KG1 (cell line): ENCODE data around the gene ERICH6.

ENCODE experiments used
- DNase-seq: peaks from one replicate; lab custom pipeline; 2025; lab: John Stamatoyannopoulos, UW

ERICH6 gene

DNA sequence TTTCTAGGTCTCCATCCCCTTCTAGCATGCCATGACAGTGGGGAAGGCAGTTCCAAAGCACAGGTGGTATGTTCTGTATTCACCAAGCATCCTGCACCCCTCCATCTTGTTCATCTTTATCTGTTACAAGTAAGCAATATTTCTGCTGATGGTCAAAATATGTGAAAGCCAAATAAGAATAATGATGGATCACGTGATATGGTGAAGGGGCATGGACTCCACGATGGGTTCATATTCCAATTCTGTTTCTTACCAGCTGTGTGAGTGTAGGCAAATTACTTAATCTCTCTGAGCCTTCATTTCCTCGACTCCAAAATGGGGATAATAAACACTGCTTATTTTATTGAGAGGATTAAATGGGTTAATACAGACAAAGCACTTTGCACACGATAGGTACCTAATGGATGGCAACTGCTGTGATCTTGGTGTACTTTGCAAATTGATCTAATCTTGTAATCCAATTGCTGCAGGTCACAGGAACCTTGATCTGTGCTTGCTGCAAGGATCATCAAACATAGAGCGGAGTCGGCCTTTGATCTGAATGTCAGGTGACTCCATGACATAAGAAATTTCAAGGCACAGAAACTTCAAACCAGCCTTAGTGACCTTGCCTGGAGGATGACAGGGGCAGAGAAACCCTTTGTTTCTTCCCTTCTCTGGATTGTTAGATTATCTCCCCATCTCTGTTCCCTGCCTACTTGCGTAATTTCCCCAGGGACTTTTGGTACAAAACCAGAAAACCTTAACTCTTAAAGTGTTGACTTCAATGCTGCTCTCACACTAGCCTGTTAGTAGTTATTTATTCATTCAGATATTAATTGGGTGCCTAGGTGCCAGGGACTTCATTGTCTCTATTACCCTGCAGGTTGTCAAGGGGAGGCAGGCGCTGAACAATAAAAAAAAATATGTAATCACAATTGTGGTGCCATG, 33.4 kb upstream of the ERICH6 start:
- no peak for DNase-seq

DNA sequence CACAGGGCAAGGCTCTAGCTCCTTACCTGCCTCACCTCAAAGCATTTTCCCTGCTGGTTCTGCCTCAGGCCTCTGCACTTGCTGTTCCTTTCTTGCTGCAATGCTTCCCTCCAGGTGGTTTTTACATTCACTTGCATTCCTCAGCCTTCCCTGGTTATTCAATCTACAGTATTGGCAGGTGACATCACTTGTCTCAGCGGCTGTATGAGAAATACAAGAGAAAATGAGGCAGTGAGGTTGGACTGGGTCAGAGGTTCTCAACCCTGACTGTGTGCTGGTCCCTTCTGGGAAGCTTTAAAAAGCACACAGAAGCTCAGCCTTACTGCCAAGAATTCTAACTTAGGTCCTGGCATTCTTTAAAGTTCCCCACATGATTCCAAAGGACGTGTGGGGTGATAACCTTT, 32.6 kb upstream of the ERICH6 start:
- no peak for DNase-seq

DNA sequence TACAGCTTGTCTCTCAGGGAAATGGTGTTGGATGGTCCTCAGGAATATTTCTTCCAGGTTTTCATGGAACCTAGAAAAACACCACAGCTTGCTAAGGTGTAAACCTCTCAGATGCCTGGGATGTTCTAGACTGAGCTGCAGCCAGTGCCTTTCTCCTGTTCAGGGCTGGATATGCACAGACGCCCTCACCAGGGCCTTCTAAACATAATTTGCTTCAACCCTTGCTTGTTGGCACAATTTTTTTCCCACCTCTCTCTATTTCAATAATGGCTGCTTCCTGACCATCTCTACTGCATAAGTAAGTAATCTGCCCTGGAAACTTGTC, 31.0 kb upstream of the ERICH6 start:
- no peak for DNase-seq

DNA sequence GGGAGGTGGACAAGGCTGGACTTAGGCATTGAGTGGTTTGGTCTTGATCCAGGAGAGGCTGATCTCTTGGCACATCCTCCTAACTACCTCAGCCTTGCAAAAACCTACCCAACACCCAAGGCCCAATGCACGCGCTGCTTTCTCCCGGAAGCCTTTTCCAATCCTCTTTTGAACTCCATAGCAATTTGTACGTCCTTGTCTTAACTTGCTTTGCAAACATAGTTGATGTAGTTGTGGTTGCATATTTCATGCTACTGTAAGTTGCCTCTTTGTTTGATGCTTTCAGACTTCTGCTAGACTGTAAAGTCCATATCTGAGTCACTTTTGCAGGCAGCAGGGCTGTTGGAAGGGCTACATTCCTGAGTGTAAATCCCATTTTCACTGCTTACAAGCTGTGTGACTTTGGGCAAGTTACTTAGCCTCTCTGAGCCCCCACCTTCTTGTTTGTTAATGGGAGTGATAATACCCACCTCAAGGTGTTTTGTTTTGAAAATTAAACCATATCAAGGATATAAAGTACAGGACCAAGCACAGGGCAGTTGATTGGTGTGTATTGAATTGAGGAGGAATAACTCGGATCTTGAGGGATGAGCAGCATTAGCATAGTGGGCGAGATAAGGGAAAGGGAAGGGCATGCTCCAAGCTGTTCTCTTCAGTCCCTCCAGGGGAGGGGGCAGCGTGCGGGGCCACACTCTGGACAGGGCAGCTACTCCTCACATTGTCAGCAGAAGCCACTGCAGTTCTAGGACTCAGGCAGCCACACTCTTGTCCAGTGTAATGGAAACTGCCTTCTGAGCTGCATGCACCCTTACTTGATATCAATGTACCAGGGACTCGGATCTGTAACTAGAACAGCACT, 30.4 kb upstream of the ERICH6 start:
- no peak for DNase-seq

DNA sequence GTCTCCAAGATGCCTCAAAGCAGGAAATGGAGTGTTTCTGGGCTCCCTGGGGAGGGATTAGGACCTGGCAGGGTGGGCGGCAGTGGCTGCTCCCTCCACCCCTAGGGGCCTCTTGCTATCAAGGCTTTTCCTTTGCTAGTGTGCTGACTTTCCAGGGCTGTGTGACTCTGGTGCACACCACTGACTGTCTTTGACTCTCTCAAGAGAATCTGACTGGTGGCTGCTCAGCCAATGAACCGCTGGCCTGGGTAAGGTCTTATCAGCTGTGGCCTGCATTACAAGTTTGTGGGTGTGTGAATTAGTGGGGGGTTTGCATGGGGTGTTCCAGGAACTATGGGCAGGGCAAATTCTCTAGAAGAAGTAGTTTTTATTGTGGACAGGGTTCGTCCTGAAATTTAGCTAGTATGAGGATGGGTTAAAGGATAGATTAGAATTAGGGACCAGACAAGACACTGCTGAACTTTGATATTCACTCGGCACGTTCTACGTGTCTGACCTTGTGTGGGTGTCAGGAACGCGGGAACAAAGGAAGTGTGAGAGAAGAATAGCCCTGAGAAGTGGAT, 29.7 kb upstream of the ERICH6 start:
- no peak for DNase-seq

DNA sequence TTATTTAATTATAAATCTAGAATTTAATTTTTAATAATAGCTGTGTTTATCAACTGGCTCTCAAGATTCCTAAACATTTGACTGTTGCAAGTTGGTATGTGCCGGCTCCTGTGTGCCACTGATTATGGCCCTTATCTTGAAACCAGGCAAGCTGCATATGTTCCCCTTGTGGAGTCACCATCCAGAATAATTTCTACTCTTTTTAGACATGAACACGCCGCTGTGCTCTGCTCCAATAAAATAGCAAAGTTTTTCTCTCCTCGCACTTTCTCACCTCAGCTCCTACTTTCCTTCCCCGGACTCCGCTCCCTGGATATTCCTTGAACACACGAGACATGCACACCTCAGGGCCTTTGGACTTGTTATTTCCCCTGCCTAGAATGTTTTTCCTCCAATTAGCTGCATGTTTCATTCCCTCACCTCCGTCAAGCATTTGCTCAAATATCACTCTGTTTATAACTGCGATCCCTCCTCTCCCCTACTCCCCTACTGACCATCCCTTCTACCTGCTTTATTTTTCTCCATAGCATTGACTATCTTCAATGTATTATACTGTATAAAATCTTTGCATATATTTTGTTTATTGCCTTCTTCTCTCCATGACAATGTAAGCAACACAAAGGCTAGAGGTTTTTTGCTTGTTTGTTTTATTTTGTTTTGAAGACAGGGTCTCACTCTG, 26.1 kb upstream of the ERICH6 start:
- DNase-seq = no peak

DNA sequence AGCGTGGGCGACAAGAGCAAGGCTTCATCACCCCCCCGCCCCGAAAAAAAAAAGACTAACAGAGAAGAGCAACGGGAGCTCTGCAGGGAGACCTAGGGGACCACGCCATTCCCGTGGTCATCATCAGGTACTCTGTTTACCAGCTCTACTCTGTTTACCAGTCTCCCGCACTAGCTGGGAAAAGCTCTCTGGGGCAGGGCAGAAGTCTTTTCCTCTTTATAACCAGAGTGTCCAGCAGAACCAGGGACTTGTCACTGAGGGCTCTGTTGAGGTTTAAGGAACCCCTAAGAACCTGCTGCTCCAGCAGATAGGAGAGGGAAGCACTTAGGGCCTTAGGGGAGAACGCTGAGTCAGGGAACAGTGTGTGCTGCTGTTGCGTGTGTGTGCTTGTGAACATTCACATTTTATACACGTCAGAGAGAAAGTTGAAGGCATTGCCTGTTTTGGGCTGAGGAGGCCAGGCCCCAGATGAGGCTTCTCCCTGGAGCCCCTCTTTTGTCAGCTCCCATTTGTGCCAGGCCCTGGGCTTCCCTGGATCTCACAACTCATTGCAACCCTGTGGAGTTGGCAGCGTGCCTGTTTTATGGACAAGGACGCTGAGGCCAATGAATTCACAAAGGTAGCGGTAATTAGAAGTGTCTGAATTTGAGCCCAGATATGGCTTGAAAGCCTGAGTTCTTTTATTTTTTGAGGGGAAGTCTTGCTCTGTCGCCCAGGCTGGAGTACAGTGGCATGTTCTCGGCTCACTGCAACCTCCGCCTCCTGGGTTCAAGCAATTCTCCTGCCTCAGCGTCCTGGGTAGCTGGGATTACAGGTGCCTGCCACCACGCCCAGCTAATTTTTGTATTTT, 24.2 kb upstream of the ERICH6 start:
- no peak for DNase-seq

DNA sequence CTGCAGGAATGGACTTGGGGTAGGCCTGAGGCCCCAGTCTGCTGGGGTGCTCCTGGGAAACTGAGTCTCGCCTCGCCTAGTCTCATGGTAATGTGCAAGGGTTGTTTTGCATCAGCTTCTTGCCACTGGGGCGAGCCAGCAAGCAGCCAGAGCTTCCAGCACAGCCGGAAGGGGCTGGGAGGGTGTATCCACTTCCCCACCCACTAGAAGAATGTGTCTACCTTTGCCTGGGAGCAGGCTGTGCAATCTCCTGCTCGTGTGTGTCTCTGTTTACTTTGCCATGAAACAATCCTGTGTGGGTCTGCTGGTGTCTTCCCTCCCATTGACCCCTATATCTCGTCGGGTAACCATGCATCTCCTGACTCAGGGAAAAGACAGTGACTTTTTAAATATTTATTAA, 21.8 kb upstream of the ERICH6 start:
- no peak for DNase-seq

DNA sequence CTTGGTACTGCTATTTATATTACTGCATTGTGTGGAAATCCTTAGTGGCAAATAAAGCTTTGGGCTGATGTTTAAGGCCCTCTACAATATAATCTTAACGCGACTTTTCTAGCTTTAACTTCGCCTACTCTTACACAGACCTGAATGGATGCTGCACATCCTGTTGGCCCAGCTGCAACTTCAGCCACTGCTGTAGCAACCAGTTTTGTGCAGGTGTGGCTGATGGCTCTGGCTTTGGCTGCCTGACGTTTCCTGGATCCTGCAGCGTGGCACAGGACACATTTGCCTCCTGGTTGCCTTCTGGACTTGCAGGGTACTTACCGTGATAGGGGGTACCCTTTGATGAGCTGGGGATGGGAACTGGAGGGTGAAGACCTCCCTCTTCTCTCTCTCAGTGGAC, 20.2 kb upstream of the ERICH6 start:
- no peak for DNase-seq

DNA sequence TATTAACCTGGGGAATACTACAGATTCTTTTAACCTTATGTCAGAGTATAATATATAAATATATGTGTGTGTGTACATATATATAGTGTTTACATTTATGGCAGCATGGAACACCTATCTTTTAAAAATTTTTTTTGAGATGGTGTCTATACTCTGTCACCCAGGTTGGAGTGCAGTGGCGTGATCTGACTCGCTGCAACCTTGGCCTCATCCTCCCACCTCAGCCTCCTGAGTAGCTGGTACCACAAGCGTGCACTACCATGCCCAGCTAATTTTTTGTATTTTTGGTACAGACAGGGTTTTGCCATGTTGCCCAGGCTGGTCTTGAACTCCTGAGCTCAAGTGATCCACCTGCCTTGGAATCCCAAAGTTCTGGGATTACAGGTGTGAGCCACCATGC, 18.5 kb upstream of the ERICH6 start:
- no peak for DNase-seq

DNA sequence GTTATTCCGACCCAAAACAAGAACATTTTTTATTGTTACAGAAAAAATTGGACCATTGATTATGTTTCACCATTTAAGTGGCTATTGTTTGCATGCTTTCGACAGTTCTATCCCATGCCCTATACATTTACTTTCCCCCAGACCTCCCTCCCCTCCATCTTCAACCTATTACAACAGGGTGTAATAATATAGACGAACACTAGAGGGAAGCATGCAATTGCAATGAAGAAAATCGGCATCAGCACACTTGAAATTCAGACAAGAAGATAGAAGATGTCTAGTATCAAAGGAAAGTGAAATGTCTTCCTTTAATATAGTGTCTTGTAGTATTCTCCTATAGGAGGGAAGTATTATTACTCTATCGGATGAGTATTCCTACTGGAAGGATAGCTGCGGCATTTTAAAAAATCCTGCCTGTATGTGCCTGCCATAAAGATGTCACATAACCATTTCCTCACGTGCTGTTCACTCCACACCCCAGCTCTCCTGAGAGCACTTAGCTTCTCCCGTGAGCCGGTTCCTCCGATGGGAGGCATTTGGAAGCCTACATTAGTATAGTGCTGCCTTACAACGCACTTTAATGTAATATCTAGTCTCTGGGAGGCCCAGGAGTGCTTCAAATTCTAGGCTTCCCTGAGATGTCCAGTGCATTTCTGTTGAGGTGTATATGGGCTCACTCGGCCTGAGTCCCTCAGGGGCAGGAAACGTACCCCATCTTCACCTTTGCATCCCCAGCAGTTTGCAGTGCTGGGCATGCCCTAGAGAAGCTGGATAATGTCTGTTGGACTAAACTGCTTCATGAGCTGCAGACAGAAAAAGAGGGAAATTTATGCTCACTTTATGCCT, 17.8 kb upstream of the ERICH6 start:
- peak; percentile 21 for DNase-seq

DNA sequence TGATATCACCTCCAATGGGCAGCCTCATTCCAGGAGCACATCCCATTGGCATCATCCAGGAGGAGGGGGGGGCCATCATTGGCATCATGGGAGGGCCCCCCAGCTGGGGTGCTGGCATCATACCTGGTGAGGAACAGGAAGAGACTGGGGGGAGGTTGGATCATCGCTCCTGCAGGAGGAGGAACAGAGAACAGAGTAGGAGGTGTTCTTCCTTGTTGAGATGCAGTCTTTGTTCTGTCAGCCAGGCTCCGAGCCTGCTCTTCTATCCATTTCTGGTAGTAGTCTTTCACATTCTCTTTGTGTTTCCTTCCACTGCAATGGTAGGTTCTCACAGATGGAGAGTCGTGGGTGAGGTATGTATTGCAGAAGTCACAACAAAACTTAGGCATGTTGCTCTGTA, 16.7 kb upstream of the ERICH6 start:
- DNase-seq = no peak

DNA sequence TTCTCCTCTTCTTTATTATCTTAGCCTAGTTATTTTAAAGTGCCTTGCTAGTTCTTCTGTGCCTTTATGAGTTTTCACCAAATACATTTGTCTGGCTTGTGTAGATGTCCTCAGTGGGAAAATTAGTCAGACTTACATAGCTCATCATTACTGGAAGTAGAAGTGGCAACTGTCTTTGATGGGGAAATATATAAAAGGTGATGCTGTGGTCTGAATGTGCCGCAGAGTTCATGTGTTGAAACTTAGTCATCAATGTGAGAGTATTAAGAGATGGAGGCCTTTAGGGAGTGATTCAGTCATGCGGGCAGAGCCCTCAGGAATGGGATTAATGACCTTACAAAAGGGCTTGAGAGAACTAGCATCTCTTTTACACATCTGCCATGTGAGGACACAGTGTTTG, 6.4 kb upstream of the ERICH6 start:
- DNase-seq = no peak

DNA sequence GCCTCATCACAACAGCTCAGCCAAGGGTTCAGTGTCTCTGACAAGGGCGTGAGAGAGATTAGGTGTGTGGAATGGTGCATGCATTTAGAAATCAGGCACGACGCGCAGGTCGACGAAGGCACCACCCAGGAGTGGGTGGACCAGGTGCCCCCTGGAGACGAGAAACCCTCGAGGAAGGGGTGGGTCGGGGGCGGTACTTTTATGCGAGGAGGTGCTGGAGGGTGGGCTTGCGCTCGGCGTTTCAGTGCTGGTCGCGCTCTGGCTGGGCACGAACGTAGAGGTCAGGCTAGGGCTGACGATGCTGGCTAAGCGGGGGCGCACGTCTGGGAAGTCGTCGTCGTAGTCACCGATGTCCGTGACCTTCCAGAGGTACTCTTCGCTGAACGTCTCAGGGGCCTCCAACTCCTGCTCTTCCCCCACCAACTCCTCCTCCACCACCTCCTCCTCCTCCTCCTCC, 393 bp downstream of the ERICH6 start:
- DNase-seq = no peak

DNA sequence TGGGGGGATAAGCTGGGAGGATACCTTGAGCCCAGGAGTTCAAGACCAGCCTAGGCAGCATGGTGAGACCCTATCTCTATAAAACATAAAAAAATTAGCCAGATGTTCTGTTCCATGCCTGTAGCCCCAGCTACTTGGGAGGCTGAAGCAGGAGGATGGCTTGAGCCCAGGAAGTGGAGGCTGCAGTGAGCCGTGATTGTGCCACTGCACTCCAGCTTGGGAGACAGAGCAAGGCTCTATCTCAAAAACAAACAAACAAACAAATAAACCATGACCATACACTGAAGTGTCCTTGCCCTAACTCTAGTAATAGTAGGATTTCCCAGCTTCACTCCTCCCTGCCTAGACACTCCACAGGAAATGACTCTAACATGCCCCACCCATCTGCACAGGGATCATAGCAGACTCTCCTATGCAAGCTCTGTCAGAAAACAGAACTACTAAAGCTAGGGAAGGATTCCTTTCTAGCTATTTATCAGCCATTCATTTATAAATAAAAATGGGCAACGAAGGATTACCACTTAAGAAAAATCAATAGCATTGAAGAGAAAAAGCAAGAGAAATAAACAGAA, 4.6 kb downstream of the ERICH6 start:
- no peak for DNase-seq

DNA sequence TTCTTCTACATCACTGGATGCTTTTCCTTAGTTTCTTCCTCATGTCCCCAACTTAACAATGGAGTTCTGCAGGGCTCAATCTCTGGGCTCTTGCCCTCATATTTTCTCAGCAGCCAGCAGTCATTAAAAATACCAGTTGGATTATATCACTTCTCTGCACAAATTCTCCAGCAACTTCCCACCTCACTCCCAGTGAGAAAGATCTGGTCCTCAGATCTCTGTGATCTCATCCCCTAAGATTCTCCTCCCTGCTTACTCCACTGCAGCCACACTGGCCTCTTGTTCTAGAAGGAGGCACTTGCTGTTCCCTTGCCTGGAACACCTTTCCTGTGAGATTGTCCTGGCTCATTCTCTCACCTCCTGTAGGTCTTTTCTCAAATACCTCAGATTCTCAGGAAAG, 6.1 kb downstream of the ERICH6 start:
- no peak for DNase-seq

DNA sequence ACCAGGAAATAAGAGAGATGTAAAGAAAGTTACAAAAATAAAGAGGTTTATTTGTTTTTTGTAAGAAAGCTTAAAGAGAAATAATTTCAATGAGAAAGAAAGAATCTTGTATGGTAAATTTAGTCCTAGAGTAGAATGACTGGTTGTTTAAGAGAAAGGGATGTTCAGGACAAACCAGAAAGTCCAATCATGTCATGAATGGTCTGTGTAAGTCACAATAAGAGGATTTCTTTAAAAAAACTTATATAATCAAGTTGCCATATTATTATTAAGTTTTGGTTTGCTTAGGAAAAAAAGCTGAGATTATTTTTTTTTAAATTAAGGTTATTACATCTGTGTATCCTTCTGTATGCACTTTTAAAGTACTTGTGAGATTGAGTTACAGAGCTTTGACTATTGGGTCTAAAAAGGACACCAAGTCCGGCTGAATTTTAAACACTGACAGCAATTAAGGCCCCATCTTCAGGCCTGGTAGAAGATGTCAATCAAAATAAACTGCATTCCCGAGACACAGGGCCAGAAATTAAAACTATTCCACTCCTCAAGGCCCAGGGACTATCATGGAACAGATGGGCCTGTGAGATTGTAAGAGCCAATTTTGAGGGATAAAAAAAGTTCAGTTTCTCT, 12.2 kb downstream of the ERICH6 start:
- no peak for DNase-seq

DNA sequence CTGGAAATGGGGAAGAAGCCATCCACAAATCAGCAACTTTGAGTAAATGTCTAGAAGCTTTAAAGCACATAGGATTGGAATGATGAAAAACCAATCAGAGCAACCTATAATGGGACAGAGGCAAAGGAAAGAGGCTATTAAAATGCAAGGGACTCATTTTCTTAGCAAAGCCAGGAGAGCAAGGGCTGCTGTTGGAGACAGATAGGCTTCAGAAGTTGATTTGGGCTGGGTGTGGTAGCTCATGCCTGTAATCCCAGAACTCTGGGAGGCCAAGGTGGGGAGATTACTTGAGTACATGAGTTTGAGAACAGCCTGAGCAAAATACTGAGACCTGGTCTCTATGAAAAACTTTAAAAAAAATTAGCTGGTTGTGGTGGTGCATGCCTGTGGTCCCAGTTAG, 16.1 kb downstream of the ERICH6 start:
- no peak for DNase-seq

DNA sequence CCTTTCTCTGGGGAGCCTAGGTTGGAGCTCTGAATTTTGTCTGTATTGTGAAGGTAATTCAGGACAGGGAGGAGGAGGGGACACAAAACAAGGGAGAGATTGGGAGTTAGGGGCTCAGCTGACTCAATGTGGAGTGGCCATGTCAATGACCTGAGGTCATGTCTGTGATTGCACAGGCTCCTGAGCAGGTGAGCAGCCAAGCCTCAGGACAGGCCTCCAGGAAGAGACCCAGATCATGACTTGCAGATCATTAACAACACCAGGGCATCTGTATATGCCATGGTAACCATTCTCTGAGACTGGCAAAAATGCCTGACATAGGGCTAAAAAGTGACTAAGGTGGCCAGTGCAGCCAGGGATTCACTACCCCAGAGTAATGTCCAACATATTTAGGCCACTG, 20.9 kb downstream of the ERICH6 start:
- DNase-seq = no peak

DNA sequence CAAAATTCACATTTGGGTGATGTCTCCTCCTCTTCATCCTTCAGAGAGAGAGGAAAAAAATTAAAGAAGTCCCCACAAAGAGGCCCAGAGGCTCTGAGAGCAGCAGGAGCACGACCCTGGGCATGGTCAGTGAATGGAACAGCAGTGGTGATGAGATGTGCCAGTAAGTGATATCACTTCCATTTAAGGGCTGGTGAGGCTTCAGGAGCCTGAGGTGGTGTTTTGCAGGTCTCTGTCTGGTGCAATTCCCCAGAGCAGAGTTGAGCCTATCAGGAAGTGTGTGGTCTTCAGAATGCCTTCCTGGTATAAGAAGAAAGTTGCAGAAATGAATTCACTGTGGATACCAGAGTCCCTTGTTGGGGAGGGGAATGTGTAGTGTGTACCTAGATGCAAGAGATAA, 21.4 kb downstream of the ERICH6 start:
- no peak for DNase-seq
